ENCODE results near the gene LAD1.

Gene LAD1

DNA sequence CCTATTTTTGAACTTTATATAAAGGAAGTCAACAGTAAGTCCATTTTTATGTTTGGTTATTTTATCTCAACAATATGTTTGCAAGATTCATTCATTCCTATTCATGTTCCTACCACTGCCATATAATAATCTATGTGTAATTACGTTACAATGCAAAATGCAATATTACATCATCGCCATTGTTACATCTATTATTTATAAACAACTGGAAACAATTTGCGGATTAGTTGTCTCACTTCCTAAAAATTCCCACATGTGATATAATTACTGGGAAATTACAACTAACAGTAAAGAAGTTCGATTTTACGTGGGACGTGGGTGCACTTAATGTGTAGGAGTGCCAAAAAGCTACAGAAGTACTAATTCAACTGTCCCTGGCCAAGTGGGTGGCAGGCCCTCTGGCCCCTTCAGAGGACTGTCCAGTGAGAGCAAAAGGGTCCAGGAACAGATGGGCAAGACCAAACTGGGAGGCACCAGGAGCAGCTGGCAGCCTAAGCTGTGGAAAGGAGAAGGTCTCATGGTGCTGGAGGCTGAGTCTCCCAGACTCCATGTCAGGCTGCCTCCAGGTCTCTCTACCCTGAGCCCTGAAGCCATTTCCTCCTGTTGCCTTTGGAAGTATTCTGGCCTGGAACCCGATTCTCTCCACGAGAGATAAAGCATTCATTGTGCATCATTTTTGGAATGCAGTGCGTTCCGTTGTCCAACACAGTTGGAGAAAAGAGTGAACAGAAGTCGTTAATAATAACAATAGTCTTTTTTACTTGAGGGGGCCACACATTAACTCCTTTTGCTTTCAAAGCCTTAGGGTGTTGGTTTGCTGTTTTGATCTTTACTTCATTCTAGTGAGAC, 64.6 kb downstream of the LAD1 start:
- H3K4me3 ChIP-seq (ENCODE audit: low read length, poor library complexity, severe bottlenecking), result no peak overlapping the region
- no peaks in the 10 kb centered on the region for H3K36me3 ChIP-seq (ENCODE audit: insufficient read depth, low read length)
- no peaks in the 10 kb centered on the region for H4K20me1 ChIP-seq (ENCODE audit: insufficient read depth, low read length, poor library complexity, severe bottlenecking)
- no peaks in the 10 kb centered on the region for H3K79me2 ChIP-seq (ENCODE audit: insufficient read depth, low read length)
- TF ChIP-seq, protein P1, sequence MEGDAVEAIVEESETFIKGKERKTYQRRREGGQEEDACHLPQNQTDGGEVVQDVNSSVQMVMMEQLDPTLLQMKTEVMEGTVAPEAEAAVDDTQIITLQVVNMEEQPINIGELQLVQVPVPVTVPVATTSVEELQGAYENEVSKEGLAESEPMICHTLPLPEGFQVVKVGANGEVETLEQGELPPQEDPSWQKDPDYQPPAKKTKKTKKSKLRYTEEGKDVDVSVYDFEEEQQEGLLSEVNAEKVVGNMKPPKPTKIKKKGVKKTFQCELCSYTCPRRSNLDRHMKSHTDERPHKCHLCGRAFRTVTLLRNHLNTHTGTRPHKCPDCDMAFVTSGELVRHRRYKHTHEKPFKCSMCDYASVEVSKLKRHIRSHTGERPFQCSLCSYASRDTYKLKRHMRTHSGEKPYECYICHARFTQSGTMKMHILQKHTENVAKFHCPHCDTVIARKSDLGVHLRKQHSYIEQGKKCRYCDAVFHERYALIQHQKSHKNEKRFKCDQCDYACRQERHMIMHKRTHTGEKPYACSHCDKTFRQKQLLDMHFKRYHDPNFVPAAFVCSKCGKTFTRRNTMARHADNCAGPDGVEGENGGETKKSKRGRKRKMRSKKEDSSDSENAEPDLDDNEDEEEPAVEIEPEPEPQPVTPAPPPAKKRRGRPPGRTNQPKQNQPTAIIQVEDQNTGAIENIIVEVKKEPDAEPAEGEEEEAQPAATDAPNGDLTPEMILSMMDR (conservative IDR thresholded peaks at IDR 0.05; ENCODE audit: low read length), result no peak
- no peaks in the 10 kb centered on the region for H3K9me2 ChIP-seq (replicated peaks; ENCODE audit: low read depth, low read length)
- no peak overlapping the region for H2AFZ ChIP-seq (ENCODE audit: low read length)
- H3K27me3 ChIP-seq (ENCODE audit: insufficient read depth, low read length, poor library complexity, severe bottlenecking), result no peaks in the 10 kb centered on the region
- no peak overlapping the region for H3K4me2 ChIP-seq (ENCODE audit: low read depth, low read length, poor library complexity, severe bottlenecking)
- H3K9ac ChIP-seq (ENCODE audit: low read depth, low read length, poor library complexity, severe bottlenecking), result no peak overlapping the region
- H3F3A ChIP-seq (ENCODE audit: low read depth), result no peaks in the 10 kb centered on the region
- H3K4me1 ChIP-seq (ENCODE audit: insufficient read depth, low read length, poor library complexity, severe bottlenecking), result no peaks in the 10 kb centered on the region
- no peaks in the 10 kb centered on the region for H3K9me3 ChIP-seq (ENCODE audit: insufficient read depth, low read depth, low read length)

DNA sequence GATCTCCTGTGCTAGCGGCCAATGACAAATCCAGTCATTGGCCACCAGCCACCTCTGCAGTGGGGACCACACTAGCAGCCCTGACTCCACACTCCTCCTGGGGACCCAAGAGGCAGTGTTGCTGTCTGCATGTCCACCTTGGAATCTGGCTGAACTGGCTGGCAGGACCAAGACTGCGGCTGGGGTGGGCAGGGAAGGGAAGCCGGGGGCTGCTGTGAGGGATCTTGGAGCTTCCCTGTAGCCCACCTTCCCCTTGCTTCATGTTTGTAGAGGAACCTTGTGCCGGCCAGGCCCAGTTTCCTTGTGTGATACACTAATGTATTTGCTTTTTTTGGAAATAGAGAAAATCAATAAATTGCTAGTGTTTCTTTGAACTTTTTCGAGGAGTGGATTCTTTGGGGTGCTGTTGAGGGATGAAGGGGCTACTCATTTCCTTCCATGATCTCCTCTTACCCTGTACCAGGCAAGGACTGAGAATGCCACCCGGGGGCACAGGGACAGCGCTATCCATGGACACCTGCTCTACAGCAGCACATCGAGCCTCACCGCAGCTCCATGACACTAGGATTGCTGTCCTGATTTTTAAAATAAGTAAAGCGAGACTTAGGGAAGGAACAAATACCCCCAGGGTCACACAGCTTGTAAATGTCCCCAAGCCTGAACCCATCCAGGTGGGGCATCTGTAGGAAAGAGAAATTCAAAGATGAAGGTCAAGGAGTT, 66.3 kb downstream of the LAD1 start:
- H3K4me3 ChIP-seq (ENCODE audit: low read length, poor library complexity, severe bottlenecking), result no peak overlapping the region
- H4K20me1 ChIP-seq (ENCODE audit: insufficient read depth, low read length, poor library complexity, severe bottlenecking), result no peaks in the 10 kb centered on the region
- no peaks in the 10 kb centered on the region for H3K27me3 ChIP-seq (ENCODE audit: insufficient read depth, low read length, poor library complexity, severe bottlenecking)
- no peak overlapping the region for H3K4me2 ChIP-seq (ENCODE audit: low read depth, low read length, poor library complexity, severe bottlenecking)
- TF ChIP-seq EZH2phosphoT487 (IDR thresholded peaks at IDR 0.05; ENCODE audit: borderline replicate concordance), result no peak
- TF ChIP-seq, protein P1 (conservative IDR thresholded peaks at IDR 0.05; ENCODE audit: low read length), result no peak
- H3K9me3 ChIP-seq (ENCODE audit: insufficient read depth, low read depth, low read length), result no peaks in the 10 kb centered on the region
- H3F3A ChIP-seq (ENCODE audit: low read depth), result no peaks in the 10 kb centered on the region
- no peaks in the 10 kb centered on the region for H3K36me3 ChIP-seq (ENCODE audit: insufficient read depth, low read length)
- no peaks in the 10 kb centered on the region for H3K4me1 ChIP-seq (ENCODE audit: insufficient read depth, low read length, poor library complexity, severe bottlenecking)
- no peaks in the 10 kb centered on the region for H3K79me2 ChIP-seq (ENCODE audit: insufficient read depth, low read length)
- no peak overlapping the region for H2AFZ ChIP-seq (ENCODE audit: low read length)
- H3K9ac ChIP-seq (ENCODE audit: low read depth, low read length, poor library complexity, severe bottlenecking), result no peak overlapping the region
- no peaks in the 10 kb centered on the region for H3K9me2 ChIP-seq (replicated peaks; ENCODE audit: low read depth, low read length)

DNA sequence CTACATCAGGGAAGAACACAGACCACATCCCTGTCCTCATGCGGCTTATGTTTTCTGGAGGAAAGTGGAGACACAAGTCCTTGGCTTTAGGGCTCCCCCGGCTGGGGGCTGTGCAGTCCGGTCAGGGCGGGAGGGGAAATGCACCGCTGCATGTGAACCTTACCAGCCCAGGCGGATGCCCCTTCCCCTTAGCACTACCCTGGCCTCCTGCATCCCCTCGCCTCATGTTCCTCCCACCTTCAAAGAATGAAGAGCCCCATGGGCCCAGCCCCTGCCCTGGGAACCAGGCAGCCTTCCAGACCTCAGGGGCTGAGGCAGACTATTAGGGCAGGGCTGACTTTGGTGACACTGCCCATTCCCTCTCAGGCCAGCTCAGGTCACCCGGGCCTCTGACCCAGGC, 67.1 kb downstream of the LAD1 start:
- Histone ChIP-seq H3F3A (ENCODE audit: low read depth) (no peaks in the 10 kb centered on the region), H2AFZ (ENCODE audit: low read length) (no peak overlapping the region), H3K36me3 (ENCODE audit: insufficient read depth, low read length) (no peaks in the 10 kb centered on the region), H3K9me2 (replicated peaks; ENCODE audit: low read depth, low read length) (no peaks in the 10 kb centered on the region), H3K79me2 (ENCODE audit: insufficient read depth, low read length) (no peaks in the 10 kb centered on the region), H3K4me3 (ENCODE audit: low read length, poor library complexity, severe bottlenecking) (no peak overlapping the region), H4K20me1 (ENCODE audit: insufficient read depth, low read length, poor library complexity, severe bottlenecking) (no peaks in the 10 kb centered on the region), H3K4me2 (ENCODE audit: low read depth, low read length, poor library complexity, severe bottlenecking) (no peak overlapping the region), H3K9me3 (ENCODE audit: insufficient read depth, low read depth, low read length) (no peaks in the 10 kb centered on the region), H3K9ac (ENCODE audit: low read depth, low read length, poor library complexity, severe bottlenecking) (no peak overlapping the region), H3K27me3 (ENCODE audit: insufficient read depth, low read length, poor library complexity, severe bottlenecking) (no peaks in the 10 kb centered on the region), H3K4me1 (ENCODE audit: insufficient read depth, low read length, poor library complexity, severe bottlenecking) (no peaks in the 10 kb centered on the region)
- no peak for TF ChIP-seq EZH2phosphoT487 (IDR thresholded peaks at IDR 0.05; ENCODE audit: borderline replicate concordance)
- TF ChIP-seq, protein P1 (conservative IDR thresholded peaks at IDR 0.05; ENCODE audit: low read length), result no peak
